ENCODE measurements around the gene CLEC3B. TPM values are rescaled to one million over a fixed set of nuclear protein-coding genes. Genes with fewer than 3 reads are reported as not detected.

CLEC3B gene
- total RNA-seq, 1 experiment from 2014 or later: not detected

DNA sequence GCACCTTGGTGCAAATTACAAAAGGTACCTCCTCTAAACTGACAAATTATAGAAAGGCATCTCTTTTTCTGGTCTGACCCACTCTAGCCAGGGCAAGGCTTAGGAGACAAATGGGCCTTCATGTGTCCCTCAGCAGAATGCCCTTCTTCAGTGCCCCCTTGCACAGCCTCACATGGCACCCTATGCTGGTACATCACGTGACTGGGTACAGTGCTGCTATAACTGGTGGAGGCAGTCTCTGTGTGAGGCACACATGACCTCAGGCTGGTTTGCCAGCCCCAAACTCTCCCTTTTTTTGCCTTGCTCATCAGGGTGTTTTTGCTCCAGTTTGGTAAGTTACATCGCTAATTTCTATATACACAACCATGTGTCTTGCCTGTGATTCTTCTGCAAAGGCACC, 3.1 kb downstream of the CLEC3B start:
- TF ChIP-seq EZH2 (IDR thresholded peaks at IDR 0.05; ENCODE audit: low read depth): no peak
- TF ChIP-seq, protein P1, sequence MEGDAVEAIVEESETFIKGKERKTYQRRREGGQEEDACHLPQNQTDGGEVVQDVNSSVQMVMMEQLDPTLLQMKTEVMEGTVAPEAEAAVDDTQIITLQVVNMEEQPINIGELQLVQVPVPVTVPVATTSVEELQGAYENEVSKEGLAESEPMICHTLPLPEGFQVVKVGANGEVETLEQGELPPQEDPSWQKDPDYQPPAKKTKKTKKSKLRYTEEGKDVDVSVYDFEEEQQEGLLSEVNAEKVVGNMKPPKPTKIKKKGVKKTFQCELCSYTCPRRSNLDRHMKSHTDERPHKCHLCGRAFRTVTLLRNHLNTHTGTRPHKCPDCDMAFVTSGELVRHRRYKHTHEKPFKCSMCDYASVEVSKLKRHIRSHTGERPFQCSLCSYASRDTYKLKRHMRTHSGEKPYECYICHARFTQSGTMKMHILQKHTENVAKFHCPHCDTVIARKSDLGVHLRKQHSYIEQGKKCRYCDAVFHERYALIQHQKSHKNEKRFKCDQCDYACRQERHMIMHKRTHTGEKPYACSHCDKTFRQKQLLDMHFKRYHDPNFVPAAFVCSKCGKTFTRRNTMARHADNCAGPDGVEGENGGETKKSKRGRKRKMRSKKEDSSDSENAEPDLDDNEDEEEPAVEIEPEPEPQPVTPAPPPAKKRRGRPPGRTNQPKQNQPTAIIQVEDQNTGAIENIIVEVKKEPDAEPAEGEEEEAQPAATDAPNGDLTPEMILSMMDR (conservative IDR thresholded peaks at IDR 0.05): no peak
- no peaks in the 10 kb centered on the region for H3K9me2 ChIP-seq (ENCODE audit: insufficient read depth)
- no peaks in the 10 kb centered on the region for H3K36me3 ChIP-seq (ENCODE audit: low read depth)
- no peaks in the 10 kb centered on the region for H3K9me3 ChIP-seq (ENCODE audit: insufficient read depth, low read depth)
- no peaks in the 10 kb centered on the region for H4K20me1 ChIP-seq (ENCODE audit: insufficient read depth)
- H3K27me3 ChIP-seq (ENCODE audit: insufficient read depth, low read depth): no peaks in the 10 kb centered on the region
- no peak for DNase-seq
- H3K4me3 ChIP-seq: no peak overlapping the region
- H3F3A ChIP-seq (ENCODE audit: insufficient read depth, low read depth): no peaks in the 10 kb centered on the region
- no peaks in the 10 kb centered on the region for H3K4me1 ChIP-seq (replicated peaks; ENCODE audit: insufficient read depth)
- no peak overlapping the region for H2AFZ ChIP-seq
- no TSS peak for BruUV-seq (replicated peaks)
- POLR2A ChIA-PET (ENCODE audit: unreplicated experiment): no interaction called here
- no peak overlapping the region for H3K4me2 ChIP-seq
- H3K27ac ChIP-seq: no peak overlapping the region
- no peaks in the 10 kb centered on the region for H3K79me2 ChIP-seq (ENCODE audit: low read depth)
- CTCF ChIA-PET: no interaction called here
- intact Hi-C loops (cut with micrococcal nuclease; ENCODE audit: unreplicated experiment): no loop called here

DNA sequence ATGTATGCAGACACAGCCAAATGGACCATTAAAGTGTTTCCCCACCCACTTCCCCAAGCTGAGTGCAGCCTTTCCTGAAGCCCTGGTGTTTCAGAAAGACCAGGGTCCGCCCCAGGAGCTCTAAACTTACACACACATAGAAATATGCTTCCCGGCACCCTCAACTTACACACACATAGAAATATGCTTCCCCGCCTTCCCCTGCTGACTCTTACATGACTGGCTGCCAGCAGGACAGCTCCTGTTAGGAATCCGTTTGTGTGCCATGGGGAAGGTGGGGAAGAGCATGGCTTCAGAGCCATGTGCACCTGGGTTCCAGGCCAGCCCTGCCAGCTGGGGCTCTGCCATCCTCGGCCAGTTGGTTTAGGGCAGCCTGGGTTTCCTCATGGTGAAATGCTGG, 3.6 kb downstream of the CLEC3B start:
- BruUV-seq (replicated peaks): no TSS peak
- DNase-seq: no peak
- no peaks in the 10 kb centered on the region for H3K27me3 ChIP-seq (ENCODE audit: insufficient read depth, low read depth)
- no peak overlapping the region for H3K4me3 ChIP-seq
- no peak overlapping the region for H2AFZ ChIP-seq
- H3F3A ChIP-seq (ENCODE audit: insufficient read depth, low read depth): no peaks in the 10 kb centered on the region
- H3K4me2 ChIP-seq: no peak overlapping the region
- H4K20me1 ChIP-seq (ENCODE audit: insufficient read depth): no peaks in the 10 kb centered on the region
- H3K9me2 ChIP-seq (ENCODE audit: insufficient read depth): no peaks in the 10 kb centered on the region
- no peak overlapping the region for H3K27ac ChIP-seq
- H3K9me3 ChIP-seq (ENCODE audit: insufficient read depth, low read depth): no peaks in the 10 kb centered on the region
- intact Hi-C loops (cut with micrococcal nuclease; ENCODE audit: unreplicated experiment): loop anchor here (10.0 kb wide), 4 partner anchors 655 to 1345 kb away; partner anchors contain the start of genes CCR5 and SACM1L
- CTCF ChIA-PET: interaction anchor here (0.6 kb wide), 1 partner anchor 644 kb away, joined by 4 read pairs; no protein-coding TSS in a partner anchor
- TF ChIP-seq, protein P1 (conservative IDR thresholded peaks at IDR 0.05): no peak
- no peaks in the 10 kb centered on the region for H3K36me3 ChIP-seq (ENCODE audit: low read depth)
- H3K4me1 ChIP-seq (replicated peaks; ENCODE audit: insufficient read depth): no peaks in the 10 kb centered on the region
- no peaks in the 10 kb centered on the region for H3K79me2 ChIP-seq (ENCODE audit: low read depth)
- POLR2A ChIA-PET (ENCODE audit: unreplicated experiment): no interaction called here

- CTCF ChIA-PET: no interaction called here
Measured at GRCh38 chr3:45031531-45031930, 5.4 kb downstream of the CLEC3B start.

More at GRCh38 chr3:45031531-45031930, 5.4 kb downstream of the CLEC3B start:
- no peaks in the 10 kb centered on the region for H3K9me3 ChIP-seq (ENCODE audit: insufficient read depth, low read depth)
- BruUV-seq (replicated peaks): no TSS peak
- H3F3A ChIP-seq (ENCODE audit: insufficient read depth, low read depth): no peaks in the 10 kb centered on the region
- intact Hi-C loops (cut with micrococcal nuclease; ENCODE audit: unreplicated experiment): loop anchor here (10.0 kb wide), 4 partner anchors 653 to 1343 kb away; partner anchors contain the start of genes CCR5 and SACM1L
- H3K27me3 ChIP-seq (ENCODE audit: insufficient read depth, low read depth): no peaks in the 10 kb centered on the region
- POLR2A ChIA-PET (ENCODE audit: unreplicated experiment): interaction anchor here (0.7 kb wide), 1 partner anchor 458 kb away, joined by 3 read pairs; no protein-coding TSS in a partner anchor
- no peaks in the 10 kb centered on the region for H3K79me2 ChIP-seq (ENCODE audit: low read depth)
- H3K4me2 ChIP-seq: no peak overlapping the region
- no peak overlapping the region for H3K27ac ChIP-seq
- no peak overlapping the region for H3K4me3 ChIP-seq
- H4K20me1 ChIP-seq (ENCODE audit: insufficient read depth): no peaks in the 10 kb centered on the region
- H2AFZ ChIP-seq: no peak overlapping the region
- no peaks in the 10 kb centered on the region for H3K9me2 ChIP-seq (ENCODE audit: insufficient read depth)
- no peaks in the 10 kb centered on the region for H3K36me3 ChIP-seq (ENCODE audit: low read depth)
- no peaks in the 10 kb centered on the region for H3K4me1 ChIP-seq (replicated peaks; ENCODE audit: insufficient read depth)
- TF ChIP-seq EZH2 (IDR thresholded peaks at IDR 0.05; ENCODE audit: low read depth): no peak
- TF ChIP-seq, protein P1 (conservative IDR thresholded peaks at IDR 0.05): no peak
- no peak for DNase-seq

Measured in PC-9 (cell line).